Measurements from ENCODE around the gene MT3.
A peak's percentile ranks its signal among the peaks of the same experiment; 100 is the strongest.
"Not testable (repeated sequence)": the region's sequence is repeated elsewhere in the genome, so short reads cannot be mapped to it uniquely, and the experiment has no call there.

Gene MT3

DNA sequence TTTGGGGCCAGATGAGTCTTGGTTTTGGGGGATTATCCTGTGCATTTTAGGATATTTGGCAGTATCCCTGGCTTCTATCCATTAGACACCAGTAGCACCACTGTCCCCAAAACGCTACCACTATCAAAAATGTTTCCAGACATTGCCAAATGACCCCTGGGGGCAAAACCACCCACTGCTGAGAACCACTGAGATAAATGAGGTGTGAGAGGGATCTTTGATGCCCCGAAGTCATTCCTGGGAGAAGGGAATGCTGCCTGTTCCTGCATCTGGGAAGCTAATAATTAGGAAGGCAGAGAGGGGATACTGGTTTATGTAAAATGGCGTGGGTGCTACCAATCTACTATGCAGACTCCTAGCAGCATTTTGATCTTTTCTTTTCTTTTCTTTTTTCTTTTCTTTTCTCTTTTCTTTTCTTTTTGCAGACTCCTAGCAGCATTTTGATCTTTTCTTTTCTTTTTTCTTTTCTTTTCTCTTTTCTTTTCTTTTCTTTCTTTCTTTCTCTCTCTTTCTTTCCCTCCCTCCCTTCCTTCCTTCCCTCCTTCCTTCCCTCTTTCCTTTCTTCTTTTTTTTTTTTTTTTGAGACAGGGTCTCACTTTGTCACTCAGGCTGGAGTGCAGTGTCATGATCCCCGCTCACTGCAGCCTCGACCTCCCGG is 8.8 kb upstream of the MT3 start:
- DNase-seq (ENCODE audit: low spot score), result no peak

DNA sequence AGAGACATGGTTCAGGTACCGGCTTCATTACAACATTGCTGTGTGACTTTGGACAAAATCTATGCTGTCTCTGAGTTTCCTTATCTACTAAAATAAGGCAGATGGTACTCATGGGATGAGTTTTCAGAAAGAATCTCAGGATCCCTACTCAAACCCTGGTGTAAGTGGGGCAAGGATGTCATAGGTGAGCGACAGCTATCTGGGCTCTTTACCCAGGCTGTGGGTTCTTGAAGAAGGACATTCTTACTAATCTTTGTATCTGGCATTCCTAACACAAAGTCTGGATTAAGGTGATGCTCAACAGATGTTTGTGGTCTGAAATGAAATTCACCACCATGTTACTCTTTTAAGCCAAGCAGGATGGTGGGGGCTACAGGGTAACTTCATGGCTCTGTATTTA is 6.4 kb upstream of the MT3 start:
- DNase-seq (ENCODE audit: low spot score), result not testable (repeated sequence)

DNA sequence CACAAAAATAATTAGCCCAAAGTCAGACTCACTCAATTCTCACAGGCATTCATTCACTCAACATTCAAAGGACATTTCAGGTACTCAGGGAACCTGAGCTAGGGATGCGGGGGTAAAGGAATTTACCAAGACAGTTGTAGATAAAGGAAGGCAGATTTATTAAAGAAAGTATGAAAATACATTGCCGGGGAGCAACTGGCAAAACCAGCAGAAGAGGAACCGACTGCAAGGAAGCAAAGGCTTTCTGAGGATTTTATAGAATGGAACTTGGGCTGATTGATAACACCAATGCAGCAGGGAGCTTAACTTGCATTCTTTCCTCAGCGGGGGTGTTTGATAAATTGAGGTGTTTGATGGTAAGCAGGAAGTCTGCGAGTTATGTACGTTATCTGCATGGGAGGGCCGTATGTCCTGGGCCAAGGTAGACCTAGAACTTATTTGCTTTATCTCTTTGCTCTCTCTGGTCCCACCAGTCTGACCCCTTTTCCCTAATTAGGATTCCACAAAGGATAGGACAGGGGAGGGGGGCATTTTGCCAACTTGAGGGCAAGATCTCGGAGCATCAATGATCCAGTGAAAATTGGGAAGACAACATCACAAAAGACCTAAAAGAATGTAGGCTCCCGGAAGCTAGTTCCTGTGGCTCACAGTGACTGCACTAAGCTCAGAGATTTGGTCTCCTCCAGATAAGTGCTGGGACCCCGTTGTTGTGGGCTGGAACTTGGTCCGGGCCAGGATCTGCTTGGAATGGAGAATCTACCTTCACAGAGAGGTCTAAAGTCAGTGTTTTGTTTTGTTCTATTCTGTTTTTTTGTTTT is 5.8 kb upstream of the MT3 start:
- DNase-seq (ENCODE audit: low spot score), result no peak

DNA sequence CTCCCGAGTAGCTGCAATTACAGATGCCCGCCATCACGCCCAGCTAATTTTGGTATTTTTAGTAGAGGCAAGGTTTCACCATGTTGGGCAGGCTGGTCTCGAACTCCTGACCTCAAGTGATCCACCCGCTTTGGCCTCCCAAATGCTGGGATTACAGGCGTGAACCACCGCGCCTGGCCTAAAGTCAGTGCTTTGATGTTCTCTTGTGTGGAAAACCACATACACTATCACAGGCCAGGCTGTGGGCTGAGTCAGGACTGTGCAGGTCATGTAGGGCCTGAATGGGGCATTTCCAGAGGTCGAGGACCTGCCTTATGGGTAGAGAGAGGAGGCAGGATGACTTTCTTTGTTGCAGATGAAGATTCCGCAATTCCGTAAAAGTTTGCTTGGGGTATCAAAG is 5.1 kb upstream of the MT3 start:
- no peak for DNase-seq (ENCODE audit: low spot score)

DNA sequence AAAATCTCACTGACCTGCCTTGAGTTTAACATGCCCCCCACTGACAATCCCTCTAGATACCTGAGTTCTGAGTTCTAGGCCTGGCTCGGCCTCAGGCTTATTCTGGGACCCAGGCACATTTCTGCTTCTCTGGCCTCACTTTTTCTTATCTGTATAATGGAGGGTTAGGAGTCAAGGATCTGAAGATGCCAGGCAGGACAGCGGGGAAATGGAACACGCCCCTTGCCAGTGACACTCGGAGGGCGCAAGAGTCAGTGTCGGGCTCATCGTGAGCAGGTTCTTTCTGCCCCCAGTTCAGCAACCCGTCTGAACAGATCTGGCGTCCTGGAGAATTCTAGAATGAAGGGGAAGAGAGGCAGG is 567 bp upstream of the MT3 start:
- no peak for DNase-seq (ENCODE audit: low spot score)

DNA sequence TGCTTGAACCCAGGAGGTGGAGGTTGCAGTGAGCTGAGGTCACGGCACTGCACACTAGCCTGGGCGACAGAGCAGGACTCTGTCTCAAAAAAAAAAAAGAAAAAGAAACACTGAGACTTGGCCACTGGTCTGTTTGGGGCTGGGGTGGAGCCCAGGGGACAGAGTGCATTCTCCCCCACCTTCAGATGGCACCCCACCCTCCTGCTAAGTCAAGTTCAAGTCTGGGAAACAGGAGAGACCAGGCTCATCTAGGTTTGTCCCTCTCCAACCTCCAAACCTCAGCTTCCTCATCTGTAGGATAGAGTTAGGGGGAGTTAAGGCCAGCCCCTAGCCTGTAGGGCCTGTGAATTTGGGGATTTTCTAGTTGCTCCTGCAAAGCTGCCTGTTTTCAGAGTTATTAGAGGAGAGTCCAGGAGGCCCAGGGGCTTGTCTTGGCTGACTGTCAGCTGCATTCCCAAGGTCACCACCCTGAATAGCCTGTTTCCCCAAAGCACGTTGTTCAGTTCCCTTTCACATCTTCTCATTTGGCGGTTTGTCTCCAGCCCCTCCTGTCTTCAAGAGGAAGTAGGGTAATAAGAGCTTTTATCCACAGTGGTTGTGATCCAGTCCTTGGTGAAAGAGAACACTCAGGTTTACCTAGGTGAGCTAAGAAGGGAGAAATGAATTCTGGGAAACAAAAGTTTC is 2.2 kb downstream of the MT3 start:
- DNase-seq (ENCODE audit: low spot score), result no peak

DNA sequence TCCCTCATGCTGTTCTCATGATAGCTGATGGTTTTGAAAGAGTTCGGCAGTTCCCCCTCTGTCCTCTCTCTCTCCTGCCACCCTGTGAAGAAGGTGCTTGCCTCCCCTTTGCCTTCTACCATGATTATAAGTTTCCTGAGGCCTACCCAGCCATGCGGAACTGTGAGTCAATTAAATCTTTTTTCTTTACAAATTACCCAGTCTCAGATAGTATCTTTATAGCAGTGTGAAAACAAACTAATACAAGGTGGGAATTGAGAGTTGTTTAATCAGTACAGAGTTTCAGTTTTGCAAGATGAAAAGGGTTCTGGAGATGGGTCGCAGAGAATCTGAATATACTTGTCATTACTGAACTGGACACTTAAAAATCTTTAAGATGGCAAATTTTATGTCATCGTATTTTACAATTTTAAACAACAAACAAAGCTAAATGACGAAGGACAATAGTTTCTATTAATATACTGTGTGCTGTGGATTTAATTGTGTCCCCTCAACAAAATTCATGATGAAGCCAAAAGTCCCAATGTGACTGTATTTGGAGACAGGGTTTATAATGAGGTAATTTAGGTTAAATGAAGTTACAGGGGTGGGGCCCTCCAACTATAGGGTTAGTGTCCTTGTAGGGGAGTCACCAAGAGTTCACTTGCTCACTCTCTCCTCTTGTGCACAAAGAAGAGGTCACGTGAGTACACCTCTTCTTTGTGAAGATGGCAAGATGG is 4.4 kb downstream of the MT3 start:
- DNase-seq (ENCODE audit: low spot score), result no peak

DNA sequence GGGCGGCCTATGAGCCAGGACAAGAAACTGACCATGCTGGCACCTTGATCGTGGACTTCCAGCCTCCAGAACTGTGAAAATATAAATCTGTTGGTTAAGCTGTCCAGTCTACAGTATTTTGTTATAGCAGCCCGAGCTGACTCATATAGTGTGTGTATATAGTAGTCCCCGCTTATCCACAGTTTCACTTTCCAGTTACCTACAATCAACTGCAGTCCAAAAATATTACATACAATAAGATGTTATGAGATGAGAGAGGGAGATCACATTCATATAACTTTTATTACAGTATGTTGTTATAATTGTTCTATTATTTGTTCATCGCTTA is 4.9 kb downstream of the MT3 start:
- no peak for DNase-seq (ENCODE audit: low spot score)

DNA sequence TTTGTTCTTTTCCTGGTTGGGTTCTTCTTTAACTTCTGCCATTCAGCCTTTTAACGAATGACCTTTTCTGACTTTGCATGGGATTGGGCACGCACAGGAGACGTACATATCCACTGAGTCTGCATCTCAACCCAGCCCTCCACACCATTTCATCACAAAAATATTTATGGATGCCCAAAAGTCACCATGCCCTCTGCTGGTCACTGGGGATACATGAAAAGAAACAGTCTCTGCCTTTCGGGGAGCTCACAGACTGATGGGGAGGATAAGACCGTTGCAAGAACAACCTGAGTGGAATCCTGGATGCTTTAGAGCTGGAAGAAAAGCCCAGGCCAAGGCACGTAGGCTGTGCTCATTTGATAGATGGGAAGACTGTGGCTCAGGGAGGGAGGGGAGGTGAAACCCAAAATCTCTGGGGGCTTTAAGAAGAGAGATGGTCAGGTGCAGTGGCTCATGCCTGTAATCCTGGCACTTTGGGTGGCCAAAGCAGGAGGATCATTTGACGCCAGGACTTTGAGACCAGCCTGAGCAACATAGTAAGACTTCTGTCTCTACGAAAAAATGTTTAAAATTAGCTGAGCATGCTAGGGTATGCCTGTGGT is 11.2 kb downstream of the MT3 start:
- peak; percentile 48 for DNase-seq (ENCODE audit: low spot score)

DNA sequence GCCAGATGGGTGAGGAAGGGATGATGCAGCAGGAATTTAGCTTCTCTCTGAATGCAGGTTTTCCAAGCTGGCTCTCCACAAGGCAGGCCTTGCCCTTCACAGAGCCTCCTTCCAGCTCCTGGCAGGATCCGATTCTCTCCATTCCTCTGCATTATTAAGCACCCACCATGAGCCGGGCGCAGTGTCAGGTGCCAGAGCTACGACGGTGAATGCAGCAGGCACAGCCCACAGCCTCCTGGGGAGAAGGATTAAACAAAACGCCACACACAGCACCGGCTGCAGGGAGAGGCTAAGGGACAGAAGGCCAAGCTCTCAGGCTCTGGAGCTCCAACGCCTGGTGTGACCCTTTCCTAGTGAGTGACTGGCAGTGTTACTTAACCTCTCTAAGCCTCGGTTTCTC is 12.0 kb downstream of the MT3 start:
- DNase-seq (ENCODE audit: low spot score), result no peak

DNA sequence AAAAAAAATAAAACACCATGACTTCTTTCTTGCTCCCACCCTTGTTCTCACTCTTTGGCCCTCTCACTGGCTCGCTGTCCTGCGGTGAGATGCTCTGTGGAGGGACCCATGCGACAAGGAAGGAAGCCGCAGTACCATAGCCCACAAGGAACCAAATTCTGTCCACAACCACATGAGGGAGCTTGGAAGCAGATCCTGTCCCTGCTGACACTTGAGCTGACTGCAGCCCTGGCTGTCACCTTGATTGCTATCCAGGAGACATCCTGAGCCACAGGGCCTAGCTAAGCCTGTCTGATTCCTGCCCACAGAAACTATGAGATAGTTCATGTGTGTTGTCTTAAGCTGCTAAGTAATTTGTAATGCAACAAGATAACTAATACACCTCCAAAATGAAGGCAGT is 14.3 kb downstream of the MT3 start:
- DNase-seq (ENCODE audit: low spot score), result peak; percentile 53

DNA sequence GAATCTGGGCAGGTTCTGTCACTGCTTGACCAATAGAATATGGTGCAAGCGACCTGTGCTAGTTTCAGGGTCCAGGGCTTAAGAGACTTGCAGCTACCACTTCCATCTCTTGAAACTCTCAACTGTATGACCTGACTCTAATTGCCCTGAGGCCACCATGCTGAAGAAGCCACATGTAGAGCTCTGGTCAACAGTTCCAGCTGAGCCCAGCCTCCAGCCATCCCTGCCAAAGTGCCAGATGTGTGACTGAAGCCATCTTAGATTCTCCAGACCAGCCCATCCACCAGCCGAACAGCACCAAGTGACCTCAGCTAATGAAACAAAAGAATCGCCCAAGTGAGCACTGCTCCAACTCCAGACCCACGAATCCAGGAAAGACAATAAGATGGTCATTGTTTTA is 15.6 kb downstream of the MT3 start:
- no peak for DNase-seq (ENCODE audit: low spot score)

DNA sequence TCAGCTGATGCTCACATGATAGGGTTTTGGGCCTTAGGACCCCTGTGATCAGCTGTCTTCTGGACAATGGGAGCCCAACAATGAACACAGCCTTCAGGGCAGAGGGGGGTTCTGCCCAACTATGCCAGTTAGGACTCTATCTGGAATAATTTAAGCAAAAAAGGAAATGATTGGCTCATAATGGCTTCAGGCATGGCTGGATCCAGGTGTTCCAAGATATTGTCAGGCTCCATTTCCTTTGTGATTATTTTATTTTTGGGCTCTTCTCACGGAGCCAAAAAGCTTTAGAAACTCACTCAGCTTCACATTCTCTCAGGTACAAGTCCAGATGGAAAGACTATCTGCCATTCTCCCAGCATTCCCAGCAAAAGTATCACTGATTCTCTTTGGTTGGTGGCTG is 16.1 kb downstream of the MT3 start:
- no peak for DNase-seq (ENCODE audit: low spot score)

DNA sequence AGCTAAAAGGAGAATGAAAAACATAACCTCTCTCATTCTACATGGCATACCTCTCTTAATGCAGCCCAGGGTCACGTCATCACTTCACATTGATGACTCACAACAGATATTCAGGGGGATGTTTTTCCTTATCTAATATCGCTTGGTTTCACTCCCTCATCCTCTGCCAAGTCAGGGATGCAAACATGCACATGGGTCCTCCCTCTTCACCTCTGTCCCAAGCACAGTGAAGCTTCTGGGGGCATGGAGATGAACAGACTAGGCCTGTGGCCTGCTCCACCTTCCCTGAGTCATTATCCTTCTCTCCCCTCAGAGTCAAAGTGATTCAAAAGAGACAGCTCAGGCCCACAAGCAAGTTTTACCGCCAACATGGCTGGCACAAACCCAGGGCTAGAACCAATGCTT is 16.7 kb downstream of the MT3 start:
- DNase-seq (ENCODE audit: low spot score), result peak; percentile 52

DNA sequence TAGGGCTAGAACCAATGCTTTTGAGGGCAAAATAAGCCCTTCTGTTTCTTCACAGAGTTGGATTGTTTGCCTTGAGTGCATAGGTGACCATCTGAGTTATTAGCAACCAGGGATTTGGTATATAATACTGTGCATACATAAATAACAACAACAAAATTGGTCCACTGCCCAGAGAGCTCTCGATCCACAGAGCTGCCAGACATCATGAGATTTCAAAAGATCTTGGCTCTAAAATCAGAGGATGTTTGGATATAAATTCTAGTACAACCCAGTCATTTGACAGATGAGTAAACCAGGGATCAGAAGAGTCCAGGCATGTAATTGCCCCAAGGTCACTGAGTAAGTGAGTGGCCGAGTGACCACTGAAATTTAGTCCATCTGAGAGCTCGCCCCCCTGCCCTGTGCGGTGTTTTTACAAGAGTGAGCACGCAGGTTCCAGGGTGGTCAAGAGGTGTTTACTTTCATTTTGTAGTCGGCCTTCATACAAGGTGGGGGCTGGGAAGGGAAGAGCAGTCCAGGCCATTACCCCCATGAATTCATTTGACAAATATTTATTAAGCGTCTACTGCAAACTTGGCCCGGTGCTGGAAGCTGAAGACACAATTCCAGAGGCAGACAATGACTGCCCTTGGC is 17.3 kb downstream of the MT3 start:
- DNase-seq (ENCODE audit: low spot score), result peak; percentile 34

DNA sequence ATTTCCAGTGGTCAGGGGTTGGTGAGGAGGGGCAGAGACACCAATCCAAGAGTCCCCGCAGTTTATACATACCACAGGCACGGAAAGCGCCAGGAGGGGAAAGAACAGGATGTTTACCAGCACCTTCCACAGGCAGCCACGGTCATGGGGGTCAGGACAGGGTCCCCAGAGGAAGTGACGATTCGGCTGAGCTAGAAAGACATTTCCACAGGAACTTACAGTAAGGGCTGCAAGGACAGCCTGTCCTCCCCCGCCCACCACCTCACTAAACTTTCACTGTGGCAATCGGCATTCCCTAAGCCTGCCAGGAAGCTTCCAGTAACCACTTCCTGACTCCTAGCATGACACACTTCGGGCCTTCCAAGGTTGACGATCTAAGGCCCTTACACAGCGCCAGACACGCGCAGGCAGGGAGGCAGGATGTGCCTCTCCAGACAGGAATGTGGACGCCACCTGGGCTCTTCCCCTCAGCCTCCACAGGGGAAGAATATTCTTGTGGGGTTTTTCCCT is 17.8 kb downstream of the MT3 start:
- no peak for DNase-seq (ENCODE audit: low spot score)

DNA sequence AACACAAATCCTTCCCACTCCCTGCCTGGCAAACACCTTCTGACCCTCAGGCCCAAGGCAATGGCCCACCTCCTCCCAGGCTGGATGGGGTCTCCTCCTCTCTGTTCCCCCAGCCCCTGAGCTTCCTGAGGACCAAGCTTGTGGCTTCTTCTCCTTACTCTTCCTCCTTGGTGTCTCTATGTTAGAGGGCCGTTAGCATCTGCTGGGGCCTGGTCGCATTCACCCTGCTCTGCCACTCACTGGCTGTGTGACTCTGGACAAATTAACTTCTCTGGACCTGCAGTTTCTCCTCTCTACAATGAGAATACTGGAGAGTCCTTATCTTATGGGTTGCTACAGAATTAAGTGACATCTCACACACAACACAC is 18.3 kb downstream of the MT3 start:
- no peak for DNase-seq (ENCODE audit: low spot score)

DNA sequence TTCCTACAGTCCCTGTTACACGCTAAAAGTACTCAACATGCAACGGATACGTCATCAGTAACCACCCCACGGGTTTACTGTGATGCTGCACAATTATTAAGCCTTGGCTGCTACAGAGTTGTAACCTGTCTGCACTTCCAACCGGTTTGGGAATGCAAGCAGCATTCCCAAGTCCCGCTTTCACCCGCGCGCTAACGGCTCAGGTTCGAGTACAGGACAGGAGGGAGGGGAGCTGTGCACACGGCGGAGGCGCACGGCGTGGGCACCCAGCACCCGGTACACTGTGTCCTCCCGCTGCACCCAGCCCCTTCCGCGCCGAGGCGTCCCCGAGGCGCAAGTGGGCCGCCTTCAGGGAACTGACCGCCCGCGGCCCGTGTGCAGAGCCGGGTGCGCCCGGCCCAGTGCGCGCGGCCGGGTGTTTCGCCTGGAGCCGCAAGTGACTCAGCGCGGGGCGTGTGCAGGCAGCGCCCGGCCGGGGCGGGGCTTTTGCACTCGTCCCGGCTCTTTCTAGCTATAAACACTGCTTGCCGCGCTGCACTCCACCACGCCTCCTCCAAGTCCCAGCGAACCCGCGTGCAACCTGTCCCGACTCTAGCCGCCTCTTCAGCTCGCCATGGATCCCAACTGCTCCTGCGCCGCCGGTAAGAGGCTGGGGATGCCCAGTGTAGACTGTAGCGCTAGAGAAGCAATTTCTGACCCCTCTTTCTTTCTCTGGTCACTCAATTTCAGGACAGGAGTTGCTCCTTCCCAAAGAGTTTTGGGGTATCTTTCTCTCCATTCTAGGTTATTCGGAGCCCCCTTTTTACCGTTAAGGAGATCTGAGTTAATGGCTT is 18.9 kb downstream of the MT3 start, which contains the start of gene MT2A:
MT2A (plus strand) TSS at position 542 of the 833 bp plus-strand sequence; CDS start at position 614, 72 bp downstream.
- peak; percentile 89 for DNase-seq (ENCODE audit: low spot score)

DNA sequence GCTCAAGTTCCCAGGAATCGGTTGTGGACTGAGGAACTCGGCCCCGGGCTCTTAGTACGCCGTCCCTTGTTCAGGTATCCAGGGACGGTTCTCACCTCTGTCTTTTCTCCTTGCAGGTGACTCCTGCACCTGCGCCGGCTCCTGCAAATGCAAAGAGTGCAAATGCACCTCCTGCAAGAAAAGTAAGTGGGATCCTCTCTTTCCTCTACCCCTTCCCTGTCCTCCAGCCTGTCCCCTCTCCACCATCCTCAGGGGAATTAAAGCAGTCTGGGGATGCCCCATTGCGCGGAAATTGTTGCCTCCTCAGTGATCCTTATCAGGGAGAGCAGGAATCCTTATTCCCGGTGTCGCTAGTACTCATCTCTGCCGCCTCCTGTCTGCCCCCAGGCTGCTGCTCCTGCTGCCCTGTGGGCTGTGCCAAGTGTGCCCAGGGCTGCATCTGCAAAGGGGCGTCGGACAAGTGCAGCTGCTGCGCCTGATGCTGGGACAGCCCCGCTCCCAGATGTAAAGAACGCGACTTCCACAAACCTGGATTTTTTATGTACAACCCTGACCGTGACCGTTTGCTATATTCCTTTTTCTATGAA is 19.6 kb downstream of the MT3 start:
- DNase-seq (ENCODE audit: low spot score), result peak; percentile 38

DNA sequence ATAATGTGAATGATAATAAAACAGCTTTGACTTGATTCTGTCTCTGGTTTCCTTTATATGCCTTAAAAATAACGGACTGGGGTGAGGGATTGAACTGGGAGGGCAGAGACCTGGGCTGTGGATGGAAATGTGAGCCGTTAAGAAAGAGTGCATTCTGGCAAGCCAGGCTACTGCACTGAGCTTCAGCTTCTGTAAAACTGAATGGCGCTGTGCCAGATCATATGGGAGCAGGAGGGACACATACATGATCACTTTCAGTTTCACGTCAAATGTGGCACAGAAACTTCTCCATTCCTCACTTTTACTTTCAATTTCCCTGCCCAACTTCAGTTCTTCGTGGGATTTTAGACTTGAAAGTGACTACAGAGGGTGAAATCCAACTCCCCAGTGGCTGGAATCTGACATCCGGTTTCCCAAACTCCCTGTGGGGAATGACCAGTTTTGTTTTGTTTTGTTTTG is 20.2 kb downstream of the MT3 start:
- peak; percentile 89 for DNase-seq (ENCODE audit: low spot score)

Measured in hematopoietic multipotent progenitor cell treated with erythropoietin and hydrocortisone succinate and interleukin-3 and kit ligand, for 17 days (in vitro differentiated cells).